Breast epithelium (tissue), 3 donors: ENCODE measurements around the gene ATAD3B.
"Not testable (repeated sequence)": the region's sequence is repeated elsewhere in the genome, so short reads cannot be mapped to it uniquely, and the experiment has no call there.

Experiments used
- POLR2A ChIP-seq: fragments of 450-650 bp; IDR thresholded peaks from one replicate; pipeline ENCODE4 v1.6.1; 2016; ENCODE audit warnings: antibody characterized with exemption, mild to moderate bottlenecking, moderate library complexity
- POLR2AphosphoS5 ChIP-seq, 3 donors: sonication (generic); formaldehyde crosslinking; IDR thresholded peaks; one replicate each; pipeline ENCODE4 v1.6.1; 2017; ENCODE audit warnings: antibody characterized with exemption in 3 of 3
- TF ChIP-seq, protein P1 (sequence below), 3 donors: fragments of 450-650 bp; IDR thresholded peaks; one replicate each; pipeline ENCODE4 v1.5.1; 2016 to 2017; ENCODE audit warnings: antibody characterized with exemption in 3 of 3, mild to moderate bottlenecking in 3 of 3, moderate library complexity in 3 of 3

DNA sequence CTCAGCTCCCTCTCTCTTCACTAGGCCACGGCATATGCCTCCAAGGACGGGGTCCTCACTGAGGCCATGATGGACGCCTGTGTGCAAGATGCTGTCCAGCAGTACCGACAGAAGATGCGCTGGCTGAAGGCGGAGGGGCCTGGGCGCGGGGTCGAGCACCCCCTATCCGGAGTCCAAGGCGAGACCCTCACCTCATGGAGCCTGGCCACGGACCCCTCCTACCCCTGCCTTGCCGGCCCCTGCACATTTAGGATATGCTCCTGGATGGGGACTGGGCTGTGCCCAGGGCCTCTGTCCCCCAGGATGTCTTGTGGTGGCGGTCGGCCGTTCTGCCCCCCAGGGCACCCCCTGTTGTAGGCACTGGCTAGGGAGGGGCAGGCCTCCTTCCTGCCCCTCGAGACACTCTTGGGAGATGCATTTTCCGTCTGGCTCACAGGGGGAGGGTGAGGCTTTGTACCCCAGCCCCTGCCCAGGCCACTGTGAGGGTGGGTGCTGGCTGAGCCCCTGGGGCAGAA lies 24.0 kb downstream of the ATAD3B start:
- TF ChIP-seq POLR2A; POLR2AphosphoS5 (IDR thresholded peaks at IDR 0.05): not testable (repeated sequence)
- TF ChIP-seq, protein P1, sequence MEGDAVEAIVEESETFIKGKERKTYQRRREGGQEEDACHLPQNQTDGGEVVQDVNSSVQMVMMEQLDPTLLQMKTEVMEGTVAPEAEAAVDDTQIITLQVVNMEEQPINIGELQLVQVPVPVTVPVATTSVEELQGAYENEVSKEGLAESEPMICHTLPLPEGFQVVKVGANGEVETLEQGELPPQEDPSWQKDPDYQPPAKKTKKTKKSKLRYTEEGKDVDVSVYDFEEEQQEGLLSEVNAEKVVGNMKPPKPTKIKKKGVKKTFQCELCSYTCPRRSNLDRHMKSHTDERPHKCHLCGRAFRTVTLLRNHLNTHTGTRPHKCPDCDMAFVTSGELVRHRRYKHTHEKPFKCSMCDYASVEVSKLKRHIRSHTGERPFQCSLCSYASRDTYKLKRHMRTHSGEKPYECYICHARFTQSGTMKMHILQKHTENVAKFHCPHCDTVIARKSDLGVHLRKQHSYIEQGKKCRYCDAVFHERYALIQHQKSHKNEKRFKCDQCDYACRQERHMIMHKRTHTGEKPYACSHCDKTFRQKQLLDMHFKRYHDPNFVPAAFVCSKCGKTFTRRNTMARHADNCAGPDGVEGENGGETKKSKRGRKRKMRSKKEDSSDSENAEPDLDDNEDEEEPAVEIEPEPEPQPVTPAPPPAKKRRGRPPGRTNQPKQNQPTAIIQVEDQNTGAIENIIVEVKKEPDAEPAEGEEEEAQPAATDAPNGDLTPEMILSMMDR (IDR thresholded peaks at IDR 0.05): not testable (repeated sequence)
